ENCODE measurements around the gene TREML1.

DNA sequence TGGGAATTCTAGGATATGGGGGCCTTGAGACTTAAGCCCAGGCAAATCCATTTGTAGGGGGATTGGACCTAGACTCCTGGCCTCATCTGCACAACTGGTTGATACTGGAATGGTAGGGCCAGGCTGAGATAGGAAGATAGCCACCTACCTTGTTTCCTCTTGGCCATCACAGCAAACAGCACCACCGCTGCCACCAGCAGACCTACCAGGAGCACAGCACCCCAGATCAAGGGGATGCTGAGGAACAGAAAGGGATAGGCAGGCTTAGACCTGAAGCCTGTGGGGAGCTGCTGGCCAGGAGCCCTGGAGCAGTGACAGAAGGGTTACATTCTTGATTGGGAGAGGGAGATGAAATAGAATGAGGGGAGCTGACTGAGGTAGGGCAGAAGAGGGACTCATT, 3.5 kb downstream of the TREML1 start:
- TF ChIP-seq, protein P1, sequence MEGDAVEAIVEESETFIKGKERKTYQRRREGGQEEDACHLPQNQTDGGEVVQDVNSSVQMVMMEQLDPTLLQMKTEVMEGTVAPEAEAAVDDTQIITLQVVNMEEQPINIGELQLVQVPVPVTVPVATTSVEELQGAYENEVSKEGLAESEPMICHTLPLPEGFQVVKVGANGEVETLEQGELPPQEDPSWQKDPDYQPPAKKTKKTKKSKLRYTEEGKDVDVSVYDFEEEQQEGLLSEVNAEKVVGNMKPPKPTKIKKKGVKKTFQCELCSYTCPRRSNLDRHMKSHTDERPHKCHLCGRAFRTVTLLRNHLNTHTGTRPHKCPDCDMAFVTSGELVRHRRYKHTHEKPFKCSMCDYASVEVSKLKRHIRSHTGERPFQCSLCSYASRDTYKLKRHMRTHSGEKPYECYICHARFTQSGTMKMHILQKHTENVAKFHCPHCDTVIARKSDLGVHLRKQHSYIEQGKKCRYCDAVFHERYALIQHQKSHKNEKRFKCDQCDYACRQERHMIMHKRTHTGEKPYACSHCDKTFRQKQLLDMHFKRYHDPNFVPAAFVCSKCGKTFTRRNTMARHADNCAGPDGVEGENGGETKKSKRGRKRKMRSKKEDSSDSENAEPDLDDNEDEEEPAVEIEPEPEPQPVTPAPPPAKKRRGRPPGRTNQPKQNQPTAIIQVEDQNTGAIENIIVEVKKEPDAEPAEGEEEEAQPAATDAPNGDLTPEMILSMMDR (conservative IDR thresholded peaks at IDR 0.05 in 1 of 2, IDR thresholded peaks at IDR 0.05 in 1 of 2; ENCODE audit: low read depth in 1 of 2, low read length in 2 of 2): no peak
- TF ChIP-seq EZH2 (IDR thresholded peaks at IDR 0.05; ENCODE audit: low read length, missing control alignments): no peak
